ENCODE results near the gene MKKS. TPM values are rescaled to one million over a fixed set of nuclear protein-coding genes. Genes with fewer than 3 reads are reported as not detected.

MKKS gene
- 7.0 and 7.9 TPM in 2 replicates for total RNA-seq

- DNase-seq (ENCODE audit: extremely low read depth, low read depth, low spot score): no peak
Measured at GRCh38 chr20:10433623-10434466, at the start of gene MKKS. Gene MKKS, minus strand, starts transcription at chr20:10434222. Its CDS starts 20,708 bp downstream, at chr20:10413514.

GRCh38 chr20:10483691-10484090 lies 49.7 kb upstream of the MKKS start:
- no peak for DNase-seq (ENCODE audit: extremely low read depth, low read depth, low spot score)

- no peak for DNase-seq (ENCODE audit: extremely low read depth, low read depth, low spot score)
Measured at GRCh38 chr20:10481676-10482075, 47.7 kb upstream of the MKKS start.

- no peak for DNase-seq (ENCODE audit: extremely low read depth, low read depth, low spot score)
Measured at GRCh38 chr20:10478930-10479329, 44.9 kb upstream of the MKKS start.

- DNase-seq (ENCODE audit: extremely low read depth, low read depth, low spot score): no peak
Measured at GRCh38 chr20:10478205-10478604, 44.2 kb upstream of the MKKS start.

GRCh38 chr20:10476319-10476724 lies 42.3 kb upstream of the MKKS start:
- DNase-seq (ENCODE audit: extremely low read depth, low read depth, low spot score): no peak

GRCh38 chr20:10475225-10475624 lies 41.2 kb upstream of the MKKS start:
- DNase-seq (ENCODE audit: extremely low read depth, low read depth, low spot score): no peak

- no peak for DNase-seq (ENCODE audit: extremely low read depth, low read depth, low spot score)
Measured at GRCh38 chr20:10474606-10475184, 40.7 kb upstream of the MKKS start.

- no peak for DNase-seq (ENCODE audit: extremely low read depth, low read depth, low spot score)
Measured at GRCh38 chr20:10472871-10473270, 38.8 kb upstream of the MKKS start.

- DNase-seq (ENCODE audit: extremely low read depth, low read depth, low spot score): no peak
Measured at GRCh38 chr20:10470276-10470675, 36.3 kb upstream of the MKKS start.

GRCh38 chr20:10469599-10469998 lies 35.6 kb upstream of the MKKS start:
- peak; percentile 87 for DNase-seq (ENCODE audit: extremely low read depth, low read depth, low spot score)

GRCh38 chr20:10469056-10469455 lies 35.0 kb upstream of the MKKS start:
- DNase-seq (ENCODE audit: extremely low read depth, low read depth, low spot score): no peak

- no peak for DNase-seq (ENCODE audit: extremely low read depth, low read depth, low spot score)
Measured at GRCh38 chr20:10468340-10468845, 34.4 kb upstream of the MKKS start.

GRCh38 chr20:10467681-10468339 lies 33.8 kb upstream of the MKKS start:
- no peak for DNase-seq (ENCODE audit: extremely low read depth, low read depth, low spot score)

GRCh38 chr20:10466855-10467254 lies 32.8 kb upstream of the MKKS start:
- no peak for DNase-seq (ENCODE audit: extremely low read depth, low read depth, low spot score)

- no peak for DNase-seq (ENCODE audit: extremely low read depth, low read depth, low spot score)
Measured at GRCh38 chr20:10466325-10466724, 32.3 kb upstream of the MKKS start.

GRCh38 chr20:10465135-10465534 lies 31.1 kb upstream of the MKKS start:
- DNase-seq (ENCODE audit: extremely low read depth, low read depth, low spot score): no peak

- DNase-seq (ENCODE audit: extremely low read depth, low read depth, low spot score): no peak
Measured at GRCh38 chr20:10463622-10464021, 29.6 kb upstream of the MKKS start.

GRCh38 chr20:10462516-10462915 lies 28.5 kb upstream of the MKKS start:
- no peak for DNase-seq (ENCODE audit: extremely low read depth, low read depth, low spot score)

GRCh38 chr20:10461495-10461894 lies 27.5 kb upstream of the MKKS start:
- no peak for DNase-seq (ENCODE audit: extremely low read depth, low read depth, low spot score)

- no peak for DNase-seq (ENCODE audit: extremely low read depth, low read depth, low spot score)
Measured at GRCh38 chr20:10454151-10454750, 20.2 kb upstream of the MKKS start.

Measured in glomerular endothelial cell (primary cell).